Pancreas (tissue), 10 donors: ENCODE data around the gene ADCK2. TPM values are rescaled to one million over a fixed set of nuclear protein-coding genes. Genes with fewer than 3 reads are reported as not detected.
"Not testable (repeated sequence)": the region's sequence is repeated elsewhere in the genome, so short reads cannot be mapped to it uniquely, and the experiment has no call there.

ENCODE experiments used
- ATAC-seq, 4 donors: fragments of 200-7000 bp; cut with Tn5 transposase; one replicate each; pipeline versions ENCODE4 v1.8.0 to v1.9.1; 2020; ENCODE audit warnings: mild to moderate bottlenecking in 4 of 4, moderate library complexity in 4 of 4
- DNase-seq, 6 donors: peaks; one replicate each; pipeline ENCODE4 v3.0.0-alpha.2; 2020
- FAIRE-seq: peaks from 2 replicates; lab custom pipeline; 2012; peaks lifted over from hg19 to GRCh38; lab: Jason Lieb, UNC
- H3K27ac ChIP-seq, 4 donors: fragments of 200-600 bp; sonication (generic); 1 replicate in 3 of 4; 2 replicates in 1 of 4; pipeline versions ENCODE4 v1.5.0 to v1.8.0; 2020
- H3K27me3 ChIP-seq, 4 donors: fragments of 200-600 bp; one replicate each; pipeline ENCODE4 v1.8.0; 2021
- H3K36me3 ChIP-seq, 3 donors: fragments of 200-600 bp; sonication (generic) in 1 of 3; one replicate each; pipeline versions ENCODE4 v1.5.0 to v1.8.0; 2020 to 2021
- H3K4me1 ChIP-seq, 3 donors: fragments of 200-600 bp; one replicate each; pipeline ENCODE4 v1.8.0; 2021
- H3K4me3 ChIP-seq, 4 donors: fragments of 200-600 bp; sonication (generic) in 2 of 4; one replicate each; pipeline versions ENCODE4 v1.5.0 to v1.8.0; 2020 to 2021
- H3K9me3 ChIP-seq, 4 donors: fragments of 200-600 bp; one replicate each; pipeline ENCODE4 v1.8.0; 2021
- CTCF ChIP-seq, 4 donors: fragments of 200-600 bp; sonication (generic) in 3 of 4; IDR thresholded peaks; one replicate each; pipeline versions ENCODE4 v1.5.0 to v1.8.0; 2021; ENCODE audit warnings: antibody characterized with exemption in 4 of 4
- WGBS, 2 donors: extraction: QIAGEN DNeasy Blood & Tissue Kit; methylation state at CpG; one replicate each; pipeline ENCODE4 v1.1.7; 2013; 5-methylcytosine and 5-hydroxymethylcytosine counted together
- intact Hi-C, 3 donors: fragments of 100-400 bp; cut with DNase I; formaldehyde crosslinking; loops; one replicate each; pipeline versions ENCODE4 v1.11.1 to v1.14.2; 2022
- polyA plus RNA-seq, 2 donors: library from polyadenylated mRNA; stranded (reverse); fragments of 200-250 nt; gene quantifications; one replicate each; pipeline ENCODE4 v1.2.3, GENCODE V29; 2013
- total RNA-seq, 6 donors: library from RNA; stranded (reverse); fragmentation: NEBNext Ultra II Directional in 4 of 6; extraction: Animal tissue kit (Norgen Biotek cat#: 25700) in 4 of 6; gene quantifications; one replicate each; pipeline versions ENCODE4 v1.2.1 to v1.2.4, GENCODE V29; 2021 to 2023
- donor health status: healthy with polysubstance abuse.
- donor health status: DM: no; HTN: no; CAD: no; lungs with moderate emphysema.
- donor health status: DM: no; HTN: no; CAD: no.
- donor health status: control.
- donor health status: control.
- donor health status: Bipolar disorder and iron deficiency.
- donor health status: DM: yes; HTN: yes; CAD: no.
- donor health status: DM: no; HTN: no; CAD: no.
- donor health status: DM: no; HTN: no; CAD: no.
- donor health status: DM: yes; HTN: yes; CAD: no.

The ADCK2 gene
- total and polyA plus RNA-seq, 8 donors, result 6.5 to 13.3 (median 8.4) TPM

- ATAC-seq, result no peak
- H3K27me3 ChIP-seq, result no peaks in the 10 kb centered on the region
- no peak for DNase-seq
- peaks cover 0 to 11% (median 0%) of the 10 kb centered on the region in 3 donors for H3K36me3 ChIP-seq
- FAIRE-seq, result no peak
- no peak for TF ChIP-seq CTCF (IDR thresholded peaks at IDR 0.05)
- no peaks in the 10 kb centered on the region for H3K9me3 ChIP-seq
- no peak overlapping the region for H3K27ac ChIP-seq
- no peak overlapping the region for H3K4me3 ChIP-seq
- no peaks in the 10 kb centered on the region for H3K4me1 ChIP-seq
- intact Hi-C loops, result no loop called here
Measured at GRCh38 chr7:140738280-140738679, 65.5 kb downstream of the ADCK2 start.

- H3K27ac ChIP-seq, H3K4me1 ChIP-seq, intact Hi-C loops, H3K4me3 ChIP-seq, H3K27me3 ChIP-seq, DNase-seq, ATAC-seq, H3K9me3 ChIP-seq, FAIRE-seq: not testable (repeated sequence)
- WGBS, 2 donors, result 89 to 100% methylated on average over 2 of the region's 4 CpGs
- peaks cover 0 to 17% (median 3%) of the 10 kb centered on the region in 3 donors for H3K36me3 ChIP-seq
Measured at GRCh38 chr7:140743255-140743654, 70.5 kb downstream of the ADCK2 start.

- TF ChIP-seq CTCF (IDR thresholded peaks at IDR 0.05), result no peak
- H3K27me3 ChIP-seq, result no peaks in the 10 kb centered on the region
- no peak for ATAC-seq
- H3K4me3 ChIP-seq, result no peak overlapping the region
- no peaks in the 10 kb centered on the region for H3K9me3 ChIP-seq
- 60 to 64% methylated on average over 2 of the region's 2 CpGs for WGBS, 2 donors
- no peaks in the 10 kb centered on the region for H3K4me1 ChIP-seq
- peaks cover 0 to 13% (median 3%) of the 10 kb centered on the region in 3 donors for H3K36me3 ChIP-seq
- intact Hi-C loops, result no loop called here
- no peak for DNase-seq
- FAIRE-seq, result no peak
- H3K27ac ChIP-seq, result no peak overlapping the region
Measured at GRCh38 chr7:140744005-140744404, 71.3 kb downstream of the ADCK2 start.

Other genes with a start within 250 kb of the ADCK2 start
- 10 to 100 TPM; 59.3 to 65.8 (median 61.0) TPM for gene MKRN1, start 193.4 kb upstream of the ADCK2 start, total RNA-seq
- 10 to 100 TPM; 26.5 to 47.2 TPM for gene MKRN1, start 193.4 kb upstream of the ADCK2 start, polyA plus RNA-seq
- gene DENND2A, start 32.1 kb upstream of the ADCK2 start, total RNA-seq, result 1 to 10 TPM; 1.1 to 2.2 (median 1.6) TPM
- 1 to 10 TPM; 3.1 to 5.0 TPM for gene DENND2A, start 32.1 kb upstream of the ADCK2 start, polyA plus RNA-seq
- gene NDUFB2, start 23.8 kb downstream of the ADCK2 start, total RNA-seq, result 10 to 100 TPM; 47.6 to 92.3 (median 64.0) TPM
- gene NDUFB2, start 23.8 kb downstream of the ADCK2 start, polyA plus RNA-seq, result 100 to 1,000 TPM in 1 of 2 donors, 10 to 100 TPM in 1; 99.5 to 198 TPM